GM15510 (cell line): Measurements from ENCODE around the gene ZCCHC3.

ENCODE experiments used
- POLR2A ChIP-seq: IDR thresholded peaks from 3 replicates; pipeline ENCODE4 v1.6.1; 2011; ENCODE audit warnings: borderline replicate concordance; ENCODE audit not compliant: insufficient read length; ENCODE audit errors: extremely low read depth

The ZCCHC3 gene, protein sequence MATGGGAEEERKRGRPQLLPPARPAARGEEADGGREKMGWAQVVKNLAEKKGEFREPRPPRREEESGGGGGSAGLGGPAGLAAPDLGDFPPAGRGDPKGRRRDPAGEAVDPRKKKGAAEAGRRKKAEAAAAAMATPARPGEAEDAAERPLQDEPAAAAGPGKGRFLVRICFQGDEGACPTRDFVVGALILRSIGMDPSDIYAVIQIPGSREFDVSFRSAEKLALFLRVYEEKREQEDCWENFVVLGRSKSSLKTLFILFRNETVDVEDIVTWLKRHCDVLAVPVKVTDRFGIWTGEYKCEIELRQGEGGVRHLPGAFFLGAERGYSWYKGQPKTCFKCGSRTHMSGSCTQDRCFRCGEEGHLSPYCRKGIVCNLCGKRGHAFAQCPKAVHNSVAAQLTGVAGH

DNA sequence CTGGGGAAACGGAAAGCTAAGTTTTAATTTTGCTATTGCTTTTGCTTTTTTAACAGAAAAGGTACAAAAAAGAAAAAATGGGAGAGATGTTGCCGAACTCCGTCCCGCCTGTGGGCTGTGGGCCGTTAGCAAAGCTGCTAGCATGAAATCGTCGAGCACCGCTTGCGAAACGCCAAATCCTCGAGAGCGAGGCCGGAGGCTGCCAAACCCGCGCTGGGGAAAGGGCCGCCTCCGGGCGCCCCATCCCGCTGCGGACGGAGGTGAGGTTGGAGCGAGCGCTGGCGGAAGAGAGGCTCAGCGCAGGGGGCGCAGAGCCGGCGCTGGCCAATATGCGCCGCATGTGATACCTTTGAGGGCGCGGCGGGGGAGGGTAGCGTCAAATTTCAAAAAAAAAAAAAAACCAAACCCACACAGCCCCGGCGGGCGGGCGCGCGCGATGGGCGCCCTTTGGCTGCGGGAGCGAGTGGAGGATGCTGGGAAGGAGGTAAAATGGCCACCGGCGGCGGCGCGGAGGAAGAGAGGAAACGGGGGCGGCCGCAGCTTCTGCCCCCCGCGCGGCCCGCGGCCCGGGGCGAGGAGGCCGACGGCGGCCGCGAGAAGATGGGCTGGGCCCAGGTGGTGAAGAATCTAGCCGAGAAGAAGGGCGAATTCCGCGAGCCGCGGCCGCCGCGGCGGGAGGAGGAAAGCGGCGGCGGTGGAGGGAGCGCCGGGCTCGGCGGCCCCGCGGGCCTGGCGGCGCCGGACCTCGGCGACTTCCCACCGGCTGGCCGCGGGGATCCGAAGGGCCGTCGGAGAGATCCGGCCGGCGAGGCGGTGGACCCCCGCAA, at the start of gene ZCCHC3:
TSS of gene ZCCHC3 (plus strand) at position 473 of the 827 bp plus-strand sequence. CDS start at position 490, 17 bp downstream.
- peak; percentile 90 for TF ChIP-seq POLR2A

DNA sequence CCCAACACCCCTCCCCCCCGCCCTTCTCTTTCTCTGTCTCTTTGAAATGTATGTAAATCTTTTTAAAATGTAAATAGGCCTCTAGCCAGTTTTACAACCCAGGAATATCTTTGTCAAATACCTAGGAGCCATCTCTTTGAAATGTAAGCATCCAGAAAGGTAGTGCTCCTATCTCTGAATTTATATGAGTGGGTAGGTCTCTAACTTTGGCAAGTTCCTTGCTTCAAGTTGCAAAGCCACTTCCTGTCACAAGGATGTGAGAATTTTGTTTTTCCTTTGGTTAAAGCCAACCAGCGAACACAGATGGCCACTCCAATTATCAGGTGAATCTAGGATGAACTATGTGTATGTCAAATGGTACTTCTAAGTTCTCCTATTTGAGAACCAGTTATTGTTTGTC, 46.0 kb upstream of the ZCCHC3 start:
- no peak for TF ChIP-seq POLR2A

DNA sequence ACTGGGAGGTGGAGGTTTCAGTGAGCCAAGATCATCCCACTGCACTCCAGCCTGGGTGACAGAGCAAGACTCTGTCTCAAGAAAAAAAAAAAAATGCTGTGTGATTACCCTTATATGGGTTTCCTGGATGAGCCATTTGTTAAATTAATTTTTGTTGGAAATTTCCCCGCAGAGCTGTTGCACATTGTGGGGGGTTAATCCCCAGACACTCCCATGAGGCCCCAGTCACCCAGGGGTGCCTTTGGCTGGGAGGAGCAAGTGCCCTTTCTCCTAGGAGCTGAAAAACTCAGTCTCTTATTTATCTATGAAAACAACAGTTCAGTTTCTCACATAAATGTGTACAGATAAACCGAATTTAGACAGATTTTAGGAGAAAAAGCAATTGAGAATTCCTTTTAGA, 44.6 kb upstream of the ZCCHC3 start:
- TF ChIP-seq POLR2A = no peak

DNA sequence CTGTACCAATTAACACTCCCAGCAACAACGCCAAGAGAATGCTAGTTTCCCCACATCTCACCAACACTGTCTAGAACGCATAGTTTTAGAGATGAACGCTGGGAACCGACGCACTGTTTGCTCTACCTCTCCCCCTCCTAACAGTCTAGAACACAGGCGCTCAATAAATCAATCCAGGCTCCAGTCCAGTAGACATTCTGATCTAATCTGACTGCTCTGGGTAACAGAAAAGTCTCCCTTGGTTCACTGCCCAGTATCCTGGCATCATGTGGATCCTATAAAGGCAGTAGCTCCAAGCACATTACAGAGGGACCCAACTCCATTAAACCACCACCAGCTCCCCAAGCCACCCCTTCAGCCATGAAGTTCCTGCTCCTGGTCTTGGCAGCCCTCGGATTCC, 40.0 kb upstream of the ZCCHC3 start, which contains the start of gene DEFB132:
TSS of gene DEFB132 (plus strand) at position 306 of the 400 bp plus-strand sequence. CDS start at position 361, 55 bp downstream.
- no peak for TF ChIP-seq POLR2A

DNA sequence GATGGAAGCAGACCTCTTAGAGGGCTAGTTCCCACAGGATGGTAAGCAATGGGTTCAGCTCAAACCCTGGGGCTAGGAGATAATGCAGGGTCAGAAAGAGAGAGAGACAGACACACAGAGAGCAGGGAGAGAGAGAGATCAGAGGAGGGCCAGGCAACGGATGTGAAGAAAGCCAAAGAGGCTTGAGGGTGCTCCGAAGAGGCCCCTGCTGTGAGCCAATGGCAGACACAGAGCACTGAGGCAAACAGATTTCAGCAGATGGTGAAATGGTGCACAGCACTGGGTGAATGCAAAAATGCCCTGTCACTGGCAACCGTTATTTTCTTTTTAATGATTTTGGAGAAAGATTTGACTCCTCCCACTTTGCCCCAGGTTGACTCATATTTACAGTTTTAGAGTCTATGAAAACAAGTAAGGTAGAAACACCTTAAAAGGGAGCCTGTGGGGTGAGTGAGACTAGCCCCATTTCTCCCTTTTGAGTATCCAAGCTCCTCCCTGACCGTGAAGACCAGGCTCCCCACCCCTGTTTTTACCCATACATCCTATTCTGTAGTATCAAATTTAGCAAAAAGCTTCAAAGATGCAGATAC, 39.0 kb upstream of the ZCCHC3 start:
- TF ChIP-seq POLR2A = no peak

DNA sequence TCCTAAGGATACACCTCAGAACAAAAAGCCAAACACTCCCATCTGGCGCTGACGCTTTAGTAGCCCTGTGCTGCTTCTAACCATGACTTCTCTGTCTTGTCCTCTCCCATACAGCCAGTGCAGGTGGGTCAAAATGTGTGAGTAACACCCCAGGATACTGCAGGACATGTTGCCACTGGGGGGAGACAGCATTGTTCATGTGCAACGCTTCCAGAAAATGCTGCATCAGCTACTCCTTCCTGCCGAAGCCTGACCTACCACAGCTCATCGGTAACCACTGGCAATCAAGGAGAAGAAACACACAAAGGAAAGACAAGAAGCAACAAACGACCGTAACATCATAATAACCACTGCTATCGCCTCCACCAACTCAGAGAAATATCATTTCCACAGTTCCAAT, 38.4 kb upstream of the ZCCHC3 start:
- no peak for TF ChIP-seq POLR2A

DNA sequence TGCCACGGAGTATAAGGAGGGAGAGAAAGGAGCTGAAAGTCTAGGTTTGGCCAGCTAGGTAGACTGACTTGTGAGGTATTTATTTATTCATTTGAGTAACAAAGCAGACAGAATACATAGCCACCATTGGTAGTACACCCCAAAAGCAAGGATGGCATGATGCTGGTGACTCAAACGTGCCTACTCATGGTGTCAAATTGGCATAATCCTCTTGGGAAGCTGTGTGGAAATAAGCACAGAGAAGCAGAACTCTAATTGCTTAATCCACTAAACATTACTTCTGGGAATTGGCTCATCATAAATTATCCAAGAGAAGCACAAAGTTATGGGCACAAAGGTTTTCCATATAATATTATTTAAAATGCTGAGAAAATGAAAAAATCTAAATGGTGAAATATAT, 37.4 kb upstream of the ZCCHC3 start:
- no peak for TF ChIP-seq POLR2A

DNA sequence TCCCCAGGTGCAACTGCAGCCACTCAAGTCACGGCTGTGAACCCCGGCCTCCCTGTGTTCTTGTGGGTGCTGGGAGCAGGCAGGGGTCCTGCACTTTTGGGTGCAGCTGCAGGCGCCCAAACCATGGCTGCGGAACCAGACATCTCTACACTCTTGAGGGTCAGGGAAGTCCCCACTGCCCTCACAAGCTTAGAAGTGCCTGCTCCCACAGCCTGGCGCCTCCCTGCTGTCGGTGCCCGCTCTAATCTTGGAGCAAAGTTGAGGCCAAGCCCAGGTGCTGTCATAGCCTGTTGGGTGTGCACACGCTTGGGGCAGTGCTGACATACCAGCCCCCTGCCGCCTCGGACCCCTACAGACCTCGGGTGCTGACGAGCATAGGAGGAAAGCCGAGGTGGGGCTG, 33.7 kb upstream of the ZCCHC3 start:
- no peak for TF ChIP-seq POLR2A

DNA sequence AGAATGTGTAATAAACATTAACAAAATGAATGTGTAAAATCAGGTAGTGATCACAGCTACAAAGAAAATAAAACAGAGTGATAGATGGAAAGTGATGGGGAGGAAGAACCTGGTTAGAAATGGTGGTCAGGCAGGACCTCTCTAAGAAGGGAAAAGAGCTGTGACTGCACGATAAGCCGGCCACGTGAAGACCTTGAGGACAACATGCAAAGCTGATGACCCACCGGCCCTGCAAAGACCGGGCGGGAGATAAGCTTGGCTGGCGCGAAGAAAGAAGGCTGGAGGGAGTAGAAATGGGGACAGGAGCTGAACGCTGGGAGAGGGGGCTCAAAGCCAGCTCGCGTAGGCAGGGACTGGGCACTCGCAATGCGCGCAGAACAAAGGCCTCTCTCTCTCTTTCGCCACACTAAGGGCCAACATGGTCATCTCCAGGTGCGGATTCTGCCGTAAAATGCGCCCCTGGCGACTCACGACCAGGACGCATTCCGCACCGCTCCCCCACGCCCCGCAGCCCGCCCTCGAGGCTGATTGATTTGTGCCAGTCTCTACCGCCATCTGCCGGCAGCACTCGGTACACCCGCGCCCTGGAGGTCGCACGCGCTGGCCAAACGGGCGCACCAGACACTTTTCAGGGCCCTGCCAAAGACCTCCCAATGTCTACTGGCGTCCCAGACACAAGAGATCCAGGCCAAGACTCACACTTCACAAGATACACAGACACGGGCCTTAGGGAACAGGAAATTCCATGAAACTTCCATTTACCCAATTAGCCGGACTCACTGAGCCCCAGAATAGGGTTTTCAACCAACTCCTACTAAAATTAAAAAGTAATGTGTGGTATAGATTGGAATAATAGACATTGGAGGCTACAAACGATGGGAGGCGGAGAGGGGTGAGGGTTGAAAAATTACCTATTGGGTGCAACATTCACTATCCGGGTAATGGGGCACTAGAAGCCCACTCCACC, 30.5 kb upstream of the ZCCHC3 start:
- peak; percentile 55 for TF ChIP-seq POLR2A

DNA sequence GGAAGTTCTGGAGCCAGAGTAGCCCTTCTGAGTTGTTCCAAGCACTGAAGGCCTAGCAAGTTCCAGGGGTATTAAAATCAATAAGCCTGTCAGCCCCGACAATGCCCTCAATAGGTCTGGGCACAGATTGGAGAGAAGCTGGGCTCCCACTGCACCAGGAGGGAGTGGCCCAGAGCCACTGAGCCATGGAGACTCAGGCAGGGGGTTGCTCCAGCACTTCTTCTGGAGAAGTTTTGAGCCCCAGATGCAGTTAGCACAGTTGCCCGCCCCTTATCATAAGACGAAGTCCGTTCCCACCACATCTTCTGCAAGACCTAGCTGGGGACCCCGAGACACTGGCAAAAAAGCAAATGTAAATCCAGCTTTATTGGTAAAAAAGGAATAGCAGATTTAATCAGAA, 26.9 kb upstream of the ZCCHC3 start:
- TF ChIP-seq POLR2A = no peak

DNA sequence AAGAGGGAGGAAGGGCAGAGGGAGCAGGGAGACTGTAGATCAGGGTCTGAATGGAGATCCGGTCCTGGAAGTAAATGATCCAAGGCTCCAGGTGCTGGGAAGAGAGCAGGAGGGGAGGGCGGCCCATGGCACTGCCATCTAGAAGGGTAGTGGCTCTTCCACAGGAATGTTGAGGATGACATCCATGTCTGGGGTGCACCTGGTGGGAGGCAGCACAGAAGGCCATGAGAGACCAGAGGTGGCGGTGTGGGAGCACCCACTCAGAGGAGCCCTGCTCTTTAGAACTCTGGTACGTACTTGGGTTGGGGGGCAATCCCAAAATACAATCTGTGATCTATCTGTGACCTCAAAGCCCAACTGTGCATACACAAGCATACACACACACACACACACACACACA, 26.3 kb upstream of the ZCCHC3 start:
- TF ChIP-seq POLR2A = no peak

DNA sequence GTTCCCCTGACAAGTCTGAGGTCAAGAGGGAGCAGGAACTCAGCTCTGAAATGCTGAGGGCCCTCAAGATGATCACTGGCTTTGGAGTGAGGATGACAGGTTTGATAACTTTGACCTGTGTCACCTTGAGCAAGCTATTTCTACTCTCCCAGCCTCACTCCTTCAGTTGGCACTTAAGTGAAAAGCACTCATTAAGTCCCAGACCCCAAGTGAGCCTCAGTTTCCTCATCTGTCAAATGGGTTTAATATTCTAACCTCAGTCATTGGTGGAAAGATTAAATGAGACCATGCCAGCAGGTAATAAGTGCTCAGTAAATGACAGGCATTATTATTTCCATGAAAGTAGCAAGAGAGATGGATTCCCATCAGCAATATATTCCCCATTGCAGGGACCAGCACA, 25.8 kb upstream of the ZCCHC3 start:
- no peak for TF ChIP-seq POLR2A

DNA sequence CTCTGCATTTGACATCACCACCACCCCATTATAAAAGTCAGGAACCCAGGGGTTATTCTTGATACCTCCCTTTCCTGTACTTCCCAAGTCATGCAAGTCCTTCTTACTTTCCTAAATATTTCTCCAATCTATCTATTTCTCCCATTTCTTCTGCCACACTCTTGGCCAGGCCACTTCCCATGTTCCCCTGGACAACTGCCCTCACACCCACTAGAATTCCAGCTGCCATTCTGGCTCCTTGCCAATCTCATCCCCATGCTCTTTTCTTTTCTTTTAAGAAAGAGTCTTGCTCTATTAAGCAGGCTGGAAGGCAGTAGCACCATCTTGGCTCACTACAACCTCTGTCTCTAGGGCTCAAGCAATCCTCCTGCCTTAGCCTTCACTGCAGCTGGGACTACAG, 24.7 kb upstream of the ZCCHC3 start:
- TF ChIP-seq POLR2A = no peak

DNA sequence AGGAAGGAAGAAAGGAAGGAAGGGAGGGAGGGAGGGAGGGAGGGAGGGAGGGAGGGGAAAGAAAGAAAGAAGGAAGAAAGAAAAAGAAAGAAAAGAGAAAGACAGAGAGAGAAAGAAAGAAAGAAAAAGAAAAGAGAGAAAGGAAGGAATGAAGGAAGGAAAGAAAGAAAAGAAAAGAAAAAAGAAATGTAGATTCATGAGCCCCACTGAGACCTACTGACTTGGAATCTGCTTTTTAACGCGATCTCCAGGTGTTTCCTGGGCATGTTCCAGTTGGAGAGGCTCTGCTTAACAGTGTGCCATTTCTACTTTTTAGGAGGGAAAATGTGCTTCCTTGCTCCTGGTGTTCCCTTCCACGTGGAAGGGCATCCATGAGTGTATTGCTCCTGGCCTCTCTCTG, 23.5 kb upstream of the ZCCHC3 start:
- TF ChIP-seq POLR2A = no peak
